ENCODE measurements around the gene APOH.

DNA sequence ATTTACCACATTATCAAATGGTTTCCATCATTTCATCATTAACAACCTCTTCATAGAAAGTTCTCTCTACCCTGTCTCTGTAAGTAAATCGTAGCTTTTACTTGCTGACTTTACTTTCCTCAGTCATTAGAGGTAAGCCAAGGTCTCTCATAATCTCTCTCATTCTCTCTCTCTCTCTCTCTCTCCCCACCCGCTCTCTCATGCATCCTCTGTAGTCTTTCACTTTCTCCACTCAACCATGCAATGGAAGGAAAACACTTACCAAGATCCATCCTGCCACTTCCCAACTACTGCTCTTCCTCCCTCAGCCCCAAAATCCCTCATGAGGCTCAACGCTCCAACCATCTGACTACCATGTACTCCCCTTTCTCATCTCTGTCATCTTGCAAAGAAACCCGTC, 43.4 kb downstream of the APOH start:
- TF ChIP-seq ZNF274 (IDR thresholded peaks at IDR 0.05; ENCODE audit: low read depth, low read length) (no peak), YY1 (IDR thresholded peaks at IDR 0.05; ENCODE audit: insufficient read depth, insufficient read length) (no peak), SUZ12 (IDR thresholded peaks at IDR 0.05; ENCODE audit: extremely low read depth, insufficient read depth, insufficient read length) (no peak)

Data from NT2/D1 (cell line).